Measurements from ENCODE around the gene RNF182.
"Not testable (repeated sequence)": the region's sequence is repeated elsewhere in the genome, so short reads cannot be mapped to it uniquely, and the experiment has no call there.

Gene RNF182, protein sequence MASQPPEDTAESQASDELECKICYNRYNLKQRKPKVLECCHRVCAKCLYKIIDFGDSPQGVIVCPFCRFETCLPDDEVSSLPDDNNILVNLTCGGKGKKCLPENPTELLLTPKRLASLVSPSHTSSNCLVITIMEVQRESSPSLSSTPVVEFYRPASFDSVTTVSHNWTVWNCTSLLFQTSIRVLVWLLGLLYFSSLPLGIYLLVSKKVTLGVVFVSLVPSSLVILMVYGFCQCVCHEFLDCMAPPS

DNA sequence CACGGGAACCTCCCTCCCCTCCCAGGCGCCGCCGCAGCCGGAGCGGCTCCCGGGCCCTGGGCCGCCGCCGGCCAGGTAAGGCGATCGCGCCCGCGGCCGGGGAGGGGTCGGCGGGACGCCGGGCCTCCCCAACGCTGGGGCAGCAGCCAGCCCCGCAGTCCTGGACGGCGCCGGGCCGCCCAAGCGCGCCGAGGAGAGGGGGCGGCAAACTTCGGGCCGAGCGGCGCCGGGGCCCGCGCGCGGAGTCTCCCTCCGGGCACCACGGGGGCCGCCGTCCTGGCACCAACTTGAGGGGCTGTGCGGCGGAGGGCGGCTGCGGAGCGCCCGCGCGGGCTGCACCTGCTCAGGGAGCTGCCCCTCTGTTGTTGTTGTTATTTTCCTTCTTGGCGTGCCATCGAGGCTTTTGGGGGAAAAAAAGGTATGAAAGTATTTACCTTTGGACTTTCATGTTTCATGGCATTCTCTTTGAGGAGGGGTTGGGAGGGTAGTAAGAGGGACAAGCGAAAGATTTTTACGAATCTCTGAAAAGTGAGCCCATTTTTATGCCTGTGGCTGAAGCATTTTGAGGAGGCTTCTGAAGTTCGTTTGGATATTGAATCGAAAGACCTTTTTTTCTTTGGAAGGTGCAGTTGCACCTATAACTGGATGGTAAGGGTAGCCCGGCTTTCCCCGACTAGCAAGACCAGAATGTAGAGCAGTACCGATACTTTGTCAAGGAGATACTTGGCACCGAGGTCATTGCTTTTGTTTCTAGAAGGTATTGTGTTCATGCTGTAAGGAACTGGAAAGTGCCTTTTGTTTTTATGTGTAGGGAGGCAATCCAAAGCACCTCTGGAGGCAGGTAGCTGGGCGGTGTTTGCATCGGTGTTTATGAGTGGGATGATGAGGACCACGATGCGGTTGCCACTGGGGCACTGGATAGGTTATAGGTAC, at the start of gene RNF182:
Gene RNF182 (plus strand): TSS at position 4 of the 933 bp plus-strand sequence. CDS start 52,168 bp downstream, outside the sequence.
- DNase-seq = no peak

DNA sequence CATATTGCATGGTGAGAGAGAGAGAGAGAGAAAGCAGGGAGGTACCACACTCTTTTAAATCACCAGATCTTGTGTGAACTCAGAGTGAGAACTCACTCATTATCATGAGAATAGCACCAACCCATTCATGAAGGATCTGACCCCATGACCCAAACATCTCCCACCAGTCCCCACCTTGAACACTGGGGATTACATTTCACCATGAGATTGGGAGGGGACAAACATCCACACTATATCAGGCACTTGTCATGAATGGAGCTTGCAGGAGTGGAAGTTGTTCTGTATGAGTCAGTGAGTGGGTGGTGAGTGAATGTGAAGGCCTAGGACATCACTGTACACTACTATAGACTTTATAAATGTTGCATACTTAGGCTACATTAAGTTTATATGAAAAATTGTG, 47.7 kb upstream of the RNF182 start:
- no peak for DNase-seq

DNA sequence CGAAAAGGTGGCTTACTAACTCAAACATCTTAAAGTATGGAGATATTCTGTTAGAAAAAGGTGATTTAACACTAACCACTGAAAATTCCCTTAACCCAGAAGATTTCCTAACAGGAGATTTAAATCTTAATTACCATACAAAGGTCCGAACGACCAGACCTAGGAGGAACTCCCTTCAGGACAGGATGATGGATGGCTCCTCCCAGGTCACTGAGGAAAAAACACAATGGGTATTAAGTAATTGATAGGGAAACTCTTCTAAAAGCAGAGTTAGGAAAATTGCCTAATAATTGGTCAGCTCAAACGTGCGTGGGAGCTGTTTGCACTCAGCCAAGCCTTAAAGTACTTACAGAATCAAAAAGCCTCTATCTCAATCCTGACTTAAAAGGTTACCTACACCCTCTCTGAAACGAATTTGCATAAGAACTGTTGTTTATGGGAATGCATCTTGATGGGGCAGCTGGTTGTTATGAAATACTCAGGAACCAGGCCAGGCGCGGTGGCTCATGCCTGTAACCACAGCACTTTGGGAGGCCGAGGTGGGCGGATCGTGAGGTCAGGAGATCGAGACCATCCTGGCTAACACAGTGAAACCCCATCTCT, 44.6 kb upstream of the RNF182 start:
- not testable (repeated sequence) for DNase-seq

DNA sequence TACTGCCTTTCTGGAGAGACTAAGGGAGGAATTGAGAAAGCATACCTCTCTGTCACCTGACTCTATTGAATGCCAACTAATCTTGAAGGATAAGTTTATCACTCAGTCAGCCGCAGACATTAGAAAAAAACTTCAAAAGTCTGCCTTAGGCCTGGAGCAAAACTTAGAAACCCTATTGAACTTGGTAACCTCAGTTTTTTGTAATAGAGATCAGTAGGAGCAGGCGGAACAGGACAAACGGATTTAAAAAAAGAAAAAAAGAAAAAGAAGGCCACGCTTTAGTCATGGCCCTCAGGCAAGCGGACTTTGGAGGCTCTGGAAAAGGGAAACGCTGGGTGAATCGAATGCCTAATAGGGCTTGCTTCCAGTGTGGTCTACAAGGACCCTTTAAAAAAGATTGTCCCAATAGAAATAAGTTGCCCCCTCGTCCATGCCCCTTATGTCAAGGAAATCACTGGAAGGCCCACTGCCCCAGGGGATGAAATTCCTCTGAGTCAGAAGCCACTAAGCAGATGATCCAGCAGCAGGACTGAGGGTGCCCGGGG, 43.1 kb upstream of the RNF182 start:
- no peak for DNase-seq

DNA sequence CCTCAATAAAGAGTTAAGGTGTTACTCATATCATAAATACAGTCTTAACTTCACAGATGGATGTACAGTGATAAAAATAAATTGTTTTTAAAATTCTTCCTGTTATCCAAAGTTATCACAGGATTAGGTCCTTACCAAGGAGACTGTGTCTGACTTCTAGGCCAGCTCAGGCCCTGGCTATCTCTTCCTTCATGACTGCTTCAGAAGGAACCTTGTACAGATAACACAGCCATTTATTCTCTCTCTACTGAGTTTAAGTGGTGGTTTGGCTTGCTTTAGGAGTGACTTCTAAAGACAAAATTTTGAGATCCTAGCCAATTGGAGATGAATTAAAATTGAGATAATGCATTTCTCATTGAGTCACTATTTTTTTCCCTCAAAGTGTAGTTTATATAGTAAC, 40.8 kb upstream of the RNF182 start:
- DNase-seq = no peak

DNA sequence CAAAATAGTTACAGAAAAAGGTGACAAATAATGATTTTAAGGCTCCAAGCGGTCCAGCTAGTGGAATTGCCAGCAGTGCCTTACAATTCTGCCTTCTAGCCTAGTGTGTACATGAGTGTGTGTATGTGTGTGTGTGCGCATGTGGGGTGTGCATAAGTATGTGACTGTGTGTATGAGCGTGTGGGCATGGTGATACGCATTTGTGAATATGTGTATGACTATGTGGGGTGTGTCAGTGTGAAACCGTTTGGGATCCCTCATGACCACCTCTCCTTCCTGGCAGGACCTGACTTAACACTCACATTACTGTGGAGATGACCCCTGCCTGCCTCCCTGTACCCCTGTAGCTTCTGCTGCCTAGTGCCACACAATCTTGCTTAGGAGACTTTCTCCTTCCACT, 40.4 kb upstream of the RNF182 start:
- no peak for DNase-seq

DNA sequence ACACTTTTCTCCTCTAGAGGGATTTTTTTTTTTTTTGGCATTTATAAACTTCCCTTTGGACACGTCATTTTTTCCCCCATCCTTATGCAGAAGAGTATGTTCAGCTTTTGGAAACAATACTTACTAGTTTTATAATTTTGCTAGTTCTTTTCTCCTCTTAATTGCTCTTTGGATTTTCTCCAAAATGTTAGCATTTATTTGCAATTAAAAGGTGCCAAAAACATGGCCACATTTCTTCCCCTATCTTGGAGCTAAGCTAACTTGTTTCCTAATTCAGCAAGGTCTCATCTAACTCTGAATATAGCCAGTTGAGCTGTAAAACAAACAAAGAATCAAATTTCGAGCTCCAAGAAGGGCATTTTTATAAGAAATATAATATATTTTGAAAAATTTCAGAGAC, 39.2 kb upstream of the RNF182 start:
- DNase-seq = no peak

DNA sequence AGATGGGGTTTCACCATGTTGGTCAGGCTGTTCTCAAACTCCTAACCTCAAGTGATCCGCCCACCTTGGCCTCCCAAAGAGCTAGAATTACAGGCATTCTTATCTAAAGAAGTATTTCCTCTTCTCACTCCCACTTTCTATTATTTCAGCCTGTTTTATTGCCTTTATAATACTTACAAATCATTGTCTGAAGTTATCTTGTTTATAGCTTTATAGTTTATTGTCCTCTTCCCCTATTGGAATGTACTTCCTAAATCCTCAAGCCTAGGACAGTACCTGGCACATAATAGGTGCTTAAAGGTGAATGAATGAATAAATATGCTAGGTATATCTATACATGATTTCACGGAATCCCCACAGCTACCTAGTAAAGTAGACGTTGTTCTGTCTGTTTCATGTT, 37.8 kb upstream of the RNF182 start:
- DNase-seq = no peak

DNA sequence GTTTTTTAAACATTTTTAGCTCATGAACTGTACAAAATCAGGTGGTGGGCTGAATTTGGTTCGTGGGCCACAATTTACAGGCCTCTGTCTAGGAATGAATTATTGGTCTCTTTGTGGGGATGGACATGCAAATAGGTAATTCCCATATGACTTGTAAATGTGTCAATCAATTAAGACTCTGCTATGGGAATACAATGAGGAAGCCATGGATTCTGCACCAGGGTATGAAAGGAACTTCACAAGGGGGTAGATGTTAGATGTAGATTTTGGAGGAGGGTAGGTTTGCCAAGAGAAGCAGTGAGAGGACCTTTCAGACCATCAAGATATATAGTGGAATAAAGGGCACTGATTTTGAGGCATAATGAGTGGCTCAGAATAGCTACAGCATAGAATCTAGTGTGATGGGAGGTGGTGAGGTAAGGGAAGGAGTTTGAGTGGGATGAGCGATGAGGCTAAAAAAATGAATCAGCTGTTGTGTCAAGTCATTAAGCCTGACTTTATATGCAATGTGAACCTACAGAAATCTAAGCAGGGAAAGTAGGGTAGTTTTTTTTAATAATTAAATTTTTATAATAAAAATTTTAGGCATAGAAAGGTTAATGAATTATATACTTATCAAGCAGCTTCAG, 32.6 kb upstream of the RNF182 start:
- no peak for DNase-seq

DNA sequence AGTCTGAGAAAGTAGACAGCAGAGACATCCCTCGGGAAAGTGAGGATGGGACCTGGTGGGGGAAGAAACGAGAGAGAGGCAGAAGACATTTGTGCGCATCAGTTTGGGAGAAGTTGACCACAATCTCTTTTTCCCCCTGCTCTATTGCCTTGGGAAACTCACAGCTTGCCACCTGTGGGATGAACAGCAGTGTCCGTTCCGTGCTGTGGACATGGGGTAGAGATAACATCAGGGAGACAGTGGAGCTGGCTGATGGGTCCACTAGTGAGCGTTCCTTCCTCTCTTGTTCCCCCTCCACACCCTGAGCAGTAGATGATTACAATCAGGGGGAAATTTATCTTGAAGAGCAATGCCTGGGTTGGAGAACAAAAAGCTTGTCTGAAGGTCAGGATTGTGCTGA, 21.8 kb upstream of the RNF182 start:
- no peak for DNase-seq

DNA sequence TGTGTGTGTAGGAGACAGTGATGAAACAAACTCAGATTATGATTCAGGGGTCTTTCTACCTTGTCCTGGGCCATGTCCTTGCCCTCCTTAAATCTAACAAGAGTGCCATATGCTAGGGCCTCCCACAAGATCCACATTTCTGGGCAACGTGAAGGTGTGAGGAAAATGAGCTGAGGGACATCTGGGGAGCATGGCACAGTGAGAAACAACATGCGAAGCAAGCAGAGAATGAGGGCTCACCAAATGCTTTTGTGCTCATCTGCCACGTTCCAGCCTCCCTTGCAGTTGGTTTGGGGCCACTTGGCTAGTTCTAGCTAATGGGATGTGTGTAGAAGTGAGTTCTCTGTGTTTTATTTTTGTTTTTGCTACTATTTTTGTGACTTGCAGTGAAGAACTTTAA, 21.4 kb upstream of the RNF182 start:
- DNase-seq = no peak

DNA sequence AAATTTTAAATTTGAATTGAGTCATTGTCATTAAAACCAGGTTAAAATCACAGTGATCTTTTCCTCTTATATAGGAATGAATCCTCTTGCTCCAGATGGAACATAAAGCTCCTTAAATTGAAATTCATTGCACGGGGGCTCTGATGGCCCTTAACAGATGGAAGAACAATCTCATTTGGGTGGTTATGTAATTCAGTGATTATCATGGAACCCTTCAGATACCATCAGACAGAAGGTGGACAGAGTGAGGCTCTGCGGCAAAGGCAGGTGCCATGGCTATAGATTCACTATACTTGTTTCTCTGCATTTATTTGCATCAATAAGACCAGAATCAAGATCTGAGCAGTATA, 17.8 kb upstream of the RNF182 start:
- DNase-seq = no peak

DNA sequence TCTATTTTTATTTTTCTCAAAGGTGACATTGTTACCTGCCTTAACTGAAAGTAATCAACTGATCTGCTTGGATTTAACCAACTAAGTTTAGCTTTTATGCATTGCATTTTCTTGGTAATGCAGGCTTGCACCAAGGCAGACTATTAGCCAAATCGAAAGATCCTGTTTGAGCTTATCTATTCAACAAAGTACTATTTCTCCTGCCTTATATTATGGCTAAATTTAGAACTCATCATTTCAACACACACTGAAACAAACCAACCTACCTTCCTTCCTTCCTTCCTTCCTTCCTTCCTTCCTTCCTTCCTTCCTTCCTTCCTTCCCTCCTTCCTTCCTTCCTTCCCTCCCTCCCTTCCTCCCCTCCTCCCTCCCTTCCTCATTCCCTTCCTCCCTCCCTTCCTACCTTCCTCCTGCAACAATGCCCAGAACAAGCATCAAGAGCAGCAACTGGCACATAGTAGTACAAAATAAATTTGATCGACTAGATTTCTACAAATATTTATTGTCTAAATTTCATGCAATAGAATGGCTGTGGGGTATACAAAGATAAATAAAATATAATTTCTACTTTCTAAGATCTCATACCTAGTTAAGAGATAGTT, 17.0 kb upstream of the RNF182 start:
- DNase-seq = no peak

DNA sequence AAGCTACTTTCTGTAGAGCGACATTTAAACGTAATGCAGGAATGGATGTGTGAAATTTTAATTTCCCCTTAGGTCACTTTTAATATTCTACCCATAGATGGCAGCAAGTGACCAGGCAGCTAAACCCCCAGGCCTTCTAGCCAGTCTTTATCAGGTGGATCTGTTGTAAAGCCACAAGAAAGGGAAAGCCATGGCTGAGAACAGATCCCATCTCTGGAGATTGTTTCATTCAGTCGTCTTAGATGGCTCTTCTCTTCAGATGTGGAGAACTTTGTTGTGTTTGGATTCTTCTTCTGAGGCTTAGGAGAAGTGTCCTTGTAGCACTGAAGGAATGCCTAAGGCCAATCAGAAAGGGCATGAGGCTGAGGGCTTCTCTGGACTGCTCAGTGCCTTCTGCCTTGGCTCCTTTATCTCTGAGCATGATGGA, 15.8 kb upstream of the RNF182 start:
- DNase-seq = peak; percentile 71

DNA sequence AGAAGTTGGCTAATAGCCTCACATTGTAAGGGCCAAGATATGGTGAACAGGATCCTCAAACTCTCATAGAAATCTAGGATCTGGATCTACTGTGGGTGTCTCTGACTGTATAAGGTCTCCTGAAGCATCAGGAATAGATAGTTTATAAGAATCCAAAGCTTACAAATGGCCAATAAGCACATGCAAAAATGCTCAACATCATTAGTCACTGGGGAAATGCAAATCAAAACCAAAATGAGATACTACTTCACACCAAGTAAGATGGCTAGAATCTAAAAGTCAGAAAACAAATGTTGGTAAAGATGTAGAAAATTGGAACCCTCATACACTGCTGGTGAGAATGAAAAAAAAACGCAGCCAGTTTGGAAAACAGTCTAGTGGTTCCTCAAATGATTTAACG, 14.3 kb upstream of the RNF182 start:
- no peak for DNase-seq

DNA sequence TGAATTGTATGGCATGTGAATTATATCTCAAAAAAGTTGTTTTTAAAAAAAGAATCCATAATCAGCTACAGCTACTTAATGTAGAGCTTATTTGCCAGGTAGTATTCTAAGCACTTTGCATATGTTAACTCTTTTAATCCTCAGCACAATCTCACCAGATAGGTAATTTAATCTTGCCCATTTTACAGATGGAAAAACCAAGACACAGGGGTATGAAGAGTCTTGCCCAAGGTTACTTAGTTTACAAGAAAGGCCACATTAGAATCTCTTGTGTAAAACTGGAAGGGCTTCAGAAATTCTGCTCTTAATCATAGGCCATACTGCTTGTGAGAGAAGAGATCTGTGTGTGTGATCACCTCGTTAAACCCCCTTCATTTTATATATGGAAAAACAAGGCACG, 13.4 kb upstream of the RNF182 start:
- no peak for DNase-seq

DNA sequence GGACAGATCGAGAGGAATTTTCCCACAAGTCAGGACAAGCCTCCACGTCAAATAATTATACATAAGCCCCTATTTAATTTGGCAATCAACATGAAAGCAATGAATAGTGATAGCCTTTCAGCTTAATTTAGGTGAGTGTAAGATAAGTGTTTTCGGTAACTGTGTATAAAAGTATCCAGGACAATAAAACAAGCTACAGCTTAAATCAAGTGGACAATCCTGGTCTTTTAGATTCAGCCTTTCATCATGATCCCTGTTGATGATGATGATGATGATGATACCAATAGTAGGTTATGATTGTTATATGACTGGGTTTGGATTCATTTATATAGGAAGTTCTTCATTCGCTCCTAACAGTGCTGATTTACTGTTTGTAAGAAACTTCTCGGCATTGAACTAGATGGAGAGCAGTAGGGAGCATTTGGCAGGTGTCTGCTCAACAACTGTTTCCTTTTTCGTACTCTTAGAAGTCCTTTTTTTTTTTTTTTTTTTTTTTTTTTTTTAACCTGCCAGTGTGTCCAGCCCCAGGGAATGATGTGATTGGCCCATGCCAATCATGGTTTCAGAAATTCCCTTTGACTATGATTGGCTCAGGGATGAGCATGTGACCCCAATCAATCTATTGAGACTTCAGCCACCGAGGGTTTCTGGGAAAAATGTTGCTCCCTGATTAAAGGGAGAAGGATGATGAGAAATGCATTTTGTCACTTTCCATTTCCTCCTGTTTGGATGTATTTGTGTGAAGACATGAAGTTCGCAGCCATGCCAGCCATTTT, 11.3 kb upstream of the RNF182 start:
- no peak for DNase-seq

DNA sequence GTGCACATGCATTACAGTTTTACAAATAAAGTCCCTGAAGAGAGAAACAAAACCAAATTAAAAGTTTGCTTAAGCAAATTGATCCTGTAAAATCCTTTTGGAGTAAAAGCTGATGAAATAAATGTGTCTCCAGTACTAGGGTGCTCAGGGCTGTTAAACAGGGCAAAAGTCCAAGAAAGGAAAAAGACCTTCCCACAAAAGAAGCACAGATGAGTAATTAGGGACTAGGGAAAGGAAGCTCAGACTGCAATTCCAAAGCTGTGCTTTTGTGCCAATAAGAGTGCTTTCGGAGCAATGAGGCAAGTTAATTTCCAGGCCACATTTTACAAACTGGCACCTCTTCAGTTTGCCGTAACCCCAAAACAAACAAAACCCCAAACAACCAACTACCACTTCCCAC, 10.4 kb upstream of the RNF182 start:
- no peak for DNase-seq

DNA sequence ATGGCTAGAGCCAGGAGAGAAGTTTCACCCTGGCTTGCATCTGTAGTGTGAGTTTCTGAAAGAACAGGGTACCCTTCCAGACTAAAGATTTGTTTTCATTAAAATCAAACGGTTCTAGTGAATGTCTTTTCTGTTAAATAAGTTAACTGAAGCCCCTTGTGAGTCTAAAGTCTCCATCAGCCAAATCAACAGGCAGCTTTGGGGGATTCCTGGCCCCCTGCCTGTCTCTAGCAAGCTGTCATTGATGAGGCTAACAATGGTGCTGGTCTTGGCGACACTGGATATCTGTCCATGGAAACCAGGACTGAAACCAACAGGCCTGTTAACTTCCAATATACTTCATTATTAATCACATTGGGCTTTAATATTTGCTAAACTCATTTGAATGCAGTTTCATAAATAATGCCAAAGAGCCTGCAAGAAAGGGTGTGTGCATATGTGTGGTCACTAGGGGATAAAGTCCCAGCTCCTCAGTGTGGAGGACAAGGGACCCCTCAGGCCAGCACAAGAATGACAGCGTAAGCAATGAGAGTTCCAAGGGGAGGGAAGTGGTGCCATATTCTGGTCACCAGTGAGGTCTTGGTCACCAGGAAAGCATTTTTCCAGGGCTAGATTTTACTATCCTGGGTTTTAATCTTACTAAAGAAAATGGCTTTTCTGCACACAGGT, 9.1 kb upstream of the RNF182 start:
- DNase-seq = no peak

DNA sequence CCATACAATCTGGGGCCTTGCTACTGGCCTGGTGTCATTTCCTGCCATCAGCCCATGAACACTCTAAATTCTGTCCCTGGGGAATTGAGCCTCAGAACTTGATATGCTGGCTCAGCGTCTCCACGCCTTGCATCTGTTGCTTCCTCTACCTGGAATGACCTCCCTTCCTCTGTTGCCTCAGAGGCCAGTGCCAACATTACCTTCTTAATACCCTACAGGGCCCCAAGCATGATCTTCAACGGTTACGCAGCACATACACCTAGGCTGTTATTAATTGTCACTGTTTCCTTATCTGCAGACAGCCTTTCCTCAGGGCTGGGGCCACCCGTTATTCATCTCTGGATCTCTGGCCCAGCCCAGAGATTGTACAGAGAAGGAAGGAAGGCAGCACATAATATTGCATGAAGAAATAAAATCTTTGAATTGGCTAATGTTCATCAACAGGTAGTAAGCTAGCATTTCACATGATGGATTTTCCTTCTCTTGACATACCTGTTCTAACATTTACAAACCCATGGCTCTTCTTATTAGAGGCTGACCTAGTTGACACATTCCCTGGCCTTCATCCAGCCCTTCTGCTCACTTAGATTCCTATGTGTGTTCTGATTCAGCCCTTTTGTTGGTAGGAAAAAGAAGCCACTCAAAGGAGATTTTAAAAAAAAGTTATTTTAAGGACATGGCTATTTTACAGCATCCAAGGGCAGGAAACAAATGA, 8.4 kb upstream of the RNF182 start:
- DNase-seq = no peak

DNA sequence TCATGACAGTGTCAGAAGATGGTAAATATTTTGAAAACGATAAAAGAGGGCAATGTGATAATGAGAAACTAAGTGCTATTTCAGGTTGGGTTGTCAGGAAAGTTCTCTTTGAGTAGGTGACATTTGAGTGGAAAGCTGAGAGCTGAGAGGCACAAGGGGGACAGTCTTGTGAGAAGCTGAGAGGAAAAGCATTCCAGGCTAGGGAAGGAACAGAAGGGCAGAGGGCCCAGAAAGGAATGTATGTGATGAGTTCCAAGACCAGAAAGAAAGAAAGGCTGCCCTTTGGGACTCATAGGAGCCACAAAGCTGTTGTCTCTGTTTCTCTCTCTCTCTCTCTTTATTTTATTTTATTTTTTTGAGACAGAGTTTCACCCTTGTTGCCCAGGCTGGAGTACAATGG, 7.6 kb upstream of the RNF182 start:
- no peak for DNase-seq
